Endothelial cell of umbilical vein (primary cell): ENCODE measurements around the gene CACNG5. TPM values are rescaled to one million over a fixed set of nuclear protein-coding genes. Genes with fewer than 3 reads are reported as not detected.

Experiments used
- BruUV-seq: library from RNA; stranded (reverse); fragments of 400-500 nt; replicated peaks from 2 replicates; lab custom pipeline; 2021; lab: Mats Ljungman, UMichigan
- CTCF ChIA-PET: fragments of 300-600, 350-600 bp; sonication (Branson Sonifier 250); formaldehyde crosslinking; loops from one replicate; lab custom pipeline; 2021; ENCODE audit warnings: antibody characterized with exemption, inconsistent platforms; lab: Charles Lee
- POLR2A ChIA-PET: fragments of 300-600, 350-600 bp; sonication (Branson Sonifier 250); formaldehyde crosslinking; loops from one replicate; lab custom pipeline; 2021; ENCODE audit warnings: antibody characterized with exemption, inconsistent platforms; lab: Charles Lee
- DNase-seq: peaks from one replicate; pipeline ENCODE4 v3.0.0-alpha.2; 2011; ENCODE audit warnings: low read depth, low spot score
- FAIRE-seq: peaks from 2 replicates; lab custom pipeline; 2011; peaks lifted over from hg19 to GRCh38; lab: Jason Lieb, UNC
- H2AFZ ChIP-seq: 2 replicates; pipeline ENCODE4 v1.6.0; 2012; ENCODE audit warnings: low read depth, low read length, control low read depth, inconsistent platforms
- H3K27ac ChIP-seq: 2 replicates; pipeline ENCODE4 v1.5.1; 2011; ENCODE audit warnings: low read depth, mild to moderate bottlenecking, control low read depth, low read length, moderate library complexity; ENCODE audit not compliant: insufficient read depth
- H3K27me3 ChIP-seq, 2 experiments: 2 replicates each; pipeline versions ENCODE4 v1.6.0 to v1.6.1; 2011; ENCODE audit warnings: low read length in 2 of 2, mixed read lengths in 1 of 2; ENCODE audit not compliant: control insufficient read depth in 2 of 2, insufficient read depth in 2 of 2
- H3K36me3 ChIP-seq, 2 experiments: 2 replicates in 1 of 2; 3 replicates in 1 of 2; pipeline ENCODE4 v1.5.1; 2011; ENCODE audit warnings: low read length in 2 of 2, mild to moderate bottlenecking in 1 of 2, moderate library complexity in 1 of 2; ENCODE audit not compliant: control insufficient read depth in 2 of 2, insufficient read depth in 2 of 2; ENCODE audit errors: extremely low read depth in 1 of 2
- H3K4me1 ChIP-seq: 3 replicates; pipeline ENCODE4 v1.5.1; 2011; ENCODE audit warnings: mild to moderate bottlenecking, low read length; ENCODE audit not compliant: control insufficient read depth, insufficient read depth; ENCODE audit errors: extremely low read depth
- H3K4me2 ChIP-seq: 2 replicates; pipeline ENCODE4 v1.6.1; 2011; ENCODE audit warnings: low read length, control low read depth, mixed read lengths; ENCODE audit not compliant: insufficient read depth
- H3K4me3 ChIP-seq, 3 experiments: fragments of 200-600 bp in 1 of 3; sonication (generic), shearing (Covaris generic) in 1 of 3; replicated peaks in 1 of 3; 2 replicates each; pipeline ENCODE4 v1.5.1; 2011 to 2016; ENCODE audit warnings: control low read depth in 3 of 3, low read length in 3 of 3, mild to moderate bottlenecking in 2 of 3, inconsistent platforms in 1 of 3, low read depth in 1 of 3, moderate library complexity in 1 of 3; ENCODE audit not compliant: insufficient read depth in 1 of 3
- H3K79me2 ChIP-seq: 2 replicates; pipeline ENCODE4 v1.6.0; 2012; ENCODE audit warnings: low read length, inconsistent platforms; ENCODE audit not compliant: control insufficient read depth, insufficient read depth
- H3K9ac ChIP-seq: replicated peaks from 2 replicates; pipeline ENCODE3; 2011; ENCODE audit warnings: low read length, control low read depth; ENCODE audit not compliant: insufficient read depth; ENCODE audit errors: extremely low read depth
- H3K9me1 ChIP-seq: replicated peaks from 3 replicates; pipeline ENCODE4 v1.6.0; 2011; ENCODE audit warnings: mild to moderate bottlenecking, low read length; ENCODE audit not compliant: control insufficient read depth, insufficient read depth; ENCODE audit errors: extremely low read depth
- H3K9me3 ChIP-seq: replicated peaks from 2 replicates; pipeline ENCODE4 v1.5.1; 2012; ENCODE audit warnings: low read length, inconsistent platforms; ENCODE audit not compliant: control insufficient read depth, insufficient read depth
- H4K20me1 ChIP-seq: replicated peaks from 2 replicates; pipeline ENCODE3; 2011; ENCODE audit warnings: mild to moderate bottlenecking, low read length; ENCODE audit not compliant: control insufficient read depth, insufficient read depth; ENCODE audit errors: extremely low read depth
- EZH2 ChIP-seq: IDR thresholded peaks from 2 replicates; pipeline ENCODE4 v1.6.1; 2012; ENCODE audit warnings: borderline replicate concordance, low read depth, mild to moderate bottlenecking, moderate library complexity, low read length, inconsistent platforms; ENCODE audit not compliant: severe bottlenecking
- FOS ChIP-seq: IDR thresholded peaks from 2 replicates; pipeline ENCODE4 v1.6.1; 2011; ENCODE audit warnings: mild to moderate bottlenecking, low read length, moderate library complexity, borderline replicate concordance; ENCODE audit not compliant: insufficient read depth
- GATA2 ChIP-seq: IDR thresholded peaks from 2 replicates; pipeline ENCODE4 v1.7.0; 2011; ENCODE audit warnings: low read depth, mild to moderate bottlenecking, moderate library complexity, mixed read lengths, low read length; ENCODE audit not compliant: insufficient read length, insufficient read depth
- JUN ChIP-seq: IDR thresholded peaks from 2 replicates; pipeline ENCODE4 v1.6.1; 2011; ENCODE audit warnings: borderline replicate concordance, low read depth; ENCODE audit not compliant: insufficient read length, insufficient read depth
- MYC ChIP-seq: IDR thresholded peaks from one replicate; pipeline ENCODE4 v1.6.1; 2011; ENCODE audit warnings: mild to moderate bottlenecking, low read depth, low read length
- POLR2A ChIP-seq: IDR thresholded peaks from 2 replicates; pipeline ENCODE4 v1.6.1; 2012; ENCODE audit warnings: low read depth, mild to moderate bottlenecking, control low read depth, low read length
- POLR2AphosphoS5 ChIP-seq: IDR thresholded peaks from 2 replicates; pipeline ENCODE4 v1.6.1; 2012; ENCODE audit warnings: low read depth, mild to moderate bottlenecking, control low read depth, low read length, moderate library complexity; ENCODE audit not compliant: insufficient read depth
- dilution Hi-C: fragments of 300-500 bp; cut with MboI; formaldehyde crosslinking; loops from one replicate; pipeline ENCODE4 v1.15.0; 2019; ENCODE audit warnings: low sequenced_read_pairs; ENCODE audit not compliant: extremely low pct_ligation_motif_present
- intact Hi-C: fragments of 100-400 bp; cut with micrococcal nuclease; formaldehyde crosslinking; loops from one replicate; pipeline ENCODE4 v1.10.0; 2022
- polyA plus RNA-seq, 4 experiments: library from polyadenylated mRNA; depleted of rRNA in 3 of 4; stranded (reverse) in 3 of 4; unstranded in 1 of 4; fragments of >200 nt; gene quantifications; 2 replicates each; pipeline versions ENCODE4 v1.2.1 to v1.2.3, GENCODE V29; 2011 to 2012; ENCODE audit warnings: missing spikeins in 1 of 4
- total RNA-seq: library from RNA; stranded (reverse); gene quantifications from 2 replicates; pipeline ENCODE4 v1.2.3, GENCODE V29; 2021
- TF ChIP-seq, protein P1 (sequence below), 2 donors: IDR thresholded peaks; 1 replicate in 1 of 2; 2 replicates in 1 of 2; pipeline ENCODE4 v1.5.1; 2011; ENCODE audit warnings: low read length in 2 of 2, mild to moderate bottlenecking in 2 of 2, moderate library complexity in 2 of 2, control low read depth in 1 of 2, inconsistent platforms in 1 of 2, low read depth in 1 of 2; ENCODE audit not compliant: insufficient read depth in 1 of 2; ENCODE audit errors: extremely low read depth in 1 of 2
- TF ChIP-seq, protein P2 (sequence below): IDR thresholded peaks from 2 replicates; pipeline ENCODE4 v1.6.1; 2011; ENCODE audit not compliant: insufficient read depth, insufficient read length

The CACNG5 gene
- total and polyA plus RNA-seq, 2 donors (not counting 3 experiments of a cell fraction or from before 2014, with no cell fraction given), result not detected

DNA sequence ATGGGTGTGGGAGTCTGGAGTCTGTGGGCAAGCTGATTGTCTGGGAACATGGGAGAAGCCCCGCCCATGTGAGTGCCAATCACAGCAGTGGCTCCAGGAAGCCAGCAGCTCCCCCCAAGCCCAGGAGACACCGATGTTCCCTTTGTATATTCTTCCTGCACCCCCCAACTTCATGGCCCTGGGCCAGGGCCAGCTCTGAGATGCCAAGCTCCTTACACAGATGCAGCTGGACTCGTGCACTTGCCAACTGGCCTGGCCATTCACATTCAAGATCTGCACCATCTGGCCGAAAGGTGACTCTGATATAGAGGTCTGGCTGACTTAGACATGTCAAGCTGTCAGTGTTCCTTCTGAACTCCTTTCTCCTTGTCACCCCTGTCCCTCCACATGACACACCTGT is 50.5 kb downstream of the CACNG5 start:
- Histone ChIP-seq H3K4me2 (no peak overlapping the region), H3K27ac (no peak overlapping the region), H3K27me3 (no peaks in the 10 kb centered on the region), H3K9me1 (no peaks in the 10 kb centered on the region), H3K9ac (no peak overlapping the region), H3K9me3 (no peaks in the 10 kb centered on the region), H3K4me3 (no peak overlapping the region), H2AFZ (no peak overlapping the region), H3K4me1 (no peaks in the 10 kb centered on the region), H3K36me3 (no peaks in the 10 kb centered on the region), H3K79me2 (no peaks in the 10 kb centered on the region), H4K20me1 (no peaks in the 10 kb centered on the region)
- intact Hi-C loops, result no loop called here
- BruUV-seq, result no TSS peak
- no peak for FAIRE-seq
- TF ChIP-seq, protein P1, sequence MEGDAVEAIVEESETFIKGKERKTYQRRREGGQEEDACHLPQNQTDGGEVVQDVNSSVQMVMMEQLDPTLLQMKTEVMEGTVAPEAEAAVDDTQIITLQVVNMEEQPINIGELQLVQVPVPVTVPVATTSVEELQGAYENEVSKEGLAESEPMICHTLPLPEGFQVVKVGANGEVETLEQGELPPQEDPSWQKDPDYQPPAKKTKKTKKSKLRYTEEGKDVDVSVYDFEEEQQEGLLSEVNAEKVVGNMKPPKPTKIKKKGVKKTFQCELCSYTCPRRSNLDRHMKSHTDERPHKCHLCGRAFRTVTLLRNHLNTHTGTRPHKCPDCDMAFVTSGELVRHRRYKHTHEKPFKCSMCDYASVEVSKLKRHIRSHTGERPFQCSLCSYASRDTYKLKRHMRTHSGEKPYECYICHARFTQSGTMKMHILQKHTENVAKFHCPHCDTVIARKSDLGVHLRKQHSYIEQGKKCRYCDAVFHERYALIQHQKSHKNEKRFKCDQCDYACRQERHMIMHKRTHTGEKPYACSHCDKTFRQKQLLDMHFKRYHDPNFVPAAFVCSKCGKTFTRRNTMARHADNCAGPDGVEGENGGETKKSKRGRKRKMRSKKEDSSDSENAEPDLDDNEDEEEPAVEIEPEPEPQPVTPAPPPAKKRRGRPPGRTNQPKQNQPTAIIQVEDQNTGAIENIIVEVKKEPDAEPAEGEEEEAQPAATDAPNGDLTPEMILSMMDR (IDR thresholded peaks at IDR 0.05; ENCODE audit: extremely low read depth in 1 of 2, insufficient read depth in 1 of 2, low read depth in 1 of 2, low read length in 2 of 2), result no peak
- TF ChIP-seq JUN, result no peak
- TF ChIP-seq MYC, result no peak
- TF ChIP-seq FOS, result no peak
- TF ChIP-seq, protein P2, sequence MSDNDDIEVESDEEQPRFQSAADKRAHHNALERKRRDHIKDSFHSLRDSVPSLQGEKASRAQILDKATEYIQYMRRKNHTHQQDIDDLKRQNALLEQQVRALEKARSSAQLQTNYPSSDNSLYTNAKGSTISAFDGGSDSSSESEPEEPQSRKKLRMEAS, result no peak
- no peak for TF ChIP-seq POLR2A
- no peak for TF ChIP-seq POLR2AphosphoS5
- no peak for TF ChIP-seq GATA2
- no peak for TF ChIP-seq EZH2
- dilution Hi-C loops, result no loop called here
- POLR2A ChIA-PET, result no interaction called here
- CTCF ChIA-PET, result interaction anchor here (0.9 to 1.3 kb wide), 2 partner anchors 32 to 157 kb away, joined by 3 to 4 read pairs; no protein-coding TSS in a partner anchor
- DNase-seq, result no peak
